Measurements from ENCODE around the gene CFAP410. TPM values are rescaled to one million over a fixed set of nuclear protein-coding genes. Genes with fewer than 3 reads are reported as not detected.
"Not testable (repeated sequence)": the region's sequence is repeated elsewhere in the genome, so short reads cannot be mapped to it uniquely, and the experiment has no call there.

Gene CFAP410
- total RNA-seq, 1 donor from 2014 or later: 14.2 TPM

DNA sequence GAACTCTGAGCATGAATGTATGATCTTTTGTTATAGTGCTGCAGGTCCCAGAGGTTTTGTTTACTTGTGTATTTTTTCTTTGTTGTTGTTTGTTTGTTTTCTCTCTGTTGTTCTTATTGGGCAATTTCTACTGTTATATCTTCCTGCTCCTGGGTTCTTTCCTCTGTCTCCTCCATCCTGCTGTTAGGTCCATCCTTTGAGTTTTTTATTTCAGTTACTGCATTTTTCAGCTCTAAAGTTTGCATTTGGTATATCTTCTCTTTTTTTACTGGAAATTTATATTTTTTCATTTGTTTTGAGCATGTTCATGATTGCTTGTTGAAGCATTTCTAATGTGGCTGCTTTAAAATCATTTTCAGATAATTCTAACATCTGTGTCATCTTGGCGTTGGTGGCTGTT is 24.1 kb upstream of the CFAP410 start:
- H3K27me3 Mint-ChIP-seq (ENCODE audit: low read depth): peaks cover 2% of the 10 kb centered on the region
- no peak for DNase-seq (ENCODE audit: low spot score)
- peaks cover 10% of the 10 kb centered on the region for H3K9me3 Mint-ChIP-seq (ENCODE audit: low read depth)
- no peaks in the 10 kb centered on the region for H3K4me1 Mint-ChIP-seq (ENCODE audit: low read depth)
- no peak overlapping the region for H3K4me3 Mint-ChIP-seq (ENCODE audit: unreplicated experiment)
- TF ChIP-seq, protein P1, sequence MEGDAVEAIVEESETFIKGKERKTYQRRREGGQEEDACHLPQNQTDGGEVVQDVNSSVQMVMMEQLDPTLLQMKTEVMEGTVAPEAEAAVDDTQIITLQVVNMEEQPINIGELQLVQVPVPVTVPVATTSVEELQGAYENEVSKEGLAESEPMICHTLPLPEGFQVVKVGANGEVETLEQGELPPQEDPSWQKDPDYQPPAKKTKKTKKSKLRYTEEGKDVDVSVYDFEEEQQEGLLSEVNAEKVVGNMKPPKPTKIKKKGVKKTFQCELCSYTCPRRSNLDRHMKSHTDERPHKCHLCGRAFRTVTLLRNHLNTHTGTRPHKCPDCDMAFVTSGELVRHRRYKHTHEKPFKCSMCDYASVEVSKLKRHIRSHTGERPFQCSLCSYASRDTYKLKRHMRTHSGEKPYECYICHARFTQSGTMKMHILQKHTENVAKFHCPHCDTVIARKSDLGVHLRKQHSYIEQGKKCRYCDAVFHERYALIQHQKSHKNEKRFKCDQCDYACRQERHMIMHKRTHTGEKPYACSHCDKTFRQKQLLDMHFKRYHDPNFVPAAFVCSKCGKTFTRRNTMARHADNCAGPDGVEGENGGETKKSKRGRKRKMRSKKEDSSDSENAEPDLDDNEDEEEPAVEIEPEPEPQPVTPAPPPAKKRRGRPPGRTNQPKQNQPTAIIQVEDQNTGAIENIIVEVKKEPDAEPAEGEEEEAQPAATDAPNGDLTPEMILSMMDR (IDR thresholded peaks at IDR 0.05): no peak
- H3K27ac Mint-ChIP-seq (ENCODE audit: unreplicated experiment): no peak overlapping the region
- no peaks in the 10 kb centered on the region for H3K36me3 Mint-ChIP-seq (ENCODE audit: low read depth)

DNA sequence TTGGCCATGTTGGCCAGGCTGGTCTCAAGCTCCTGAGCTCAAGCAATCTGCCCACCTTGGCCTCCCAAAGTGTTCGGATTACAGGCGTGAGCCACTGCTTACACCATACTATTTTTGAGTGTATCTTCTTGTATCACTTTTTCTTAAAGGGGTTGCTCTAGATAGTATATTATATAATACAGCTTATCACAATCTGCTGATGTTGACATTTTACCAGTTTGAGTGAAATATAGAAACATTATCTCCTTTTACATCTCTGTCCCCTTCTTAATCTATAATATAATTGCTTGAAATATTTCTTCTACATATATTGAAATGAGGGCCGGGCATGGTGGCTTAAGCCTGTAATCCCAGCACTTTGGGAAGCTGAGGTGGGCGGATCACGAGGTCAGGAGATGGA is 22.7 kb upstream of the CFAP410 start:
- H3K27me3 Mint-ChIP-seq (ENCODE audit: low read depth); H3K4me3 Mint-ChIP-seq (ENCODE audit: unreplicated experiment); H3K9me3 Mint-ChIP-seq (ENCODE audit: low read depth); H3K27ac Mint-ChIP-seq (ENCODE audit: unreplicated experiment); H3K4me1 Mint-ChIP-seq (ENCODE audit: low read depth); DNase-seq (ENCODE audit: low spot score); H3K36me3 Mint-ChIP-seq (ENCODE audit: low read depth): not testable (repeated sequence)

DNA sequence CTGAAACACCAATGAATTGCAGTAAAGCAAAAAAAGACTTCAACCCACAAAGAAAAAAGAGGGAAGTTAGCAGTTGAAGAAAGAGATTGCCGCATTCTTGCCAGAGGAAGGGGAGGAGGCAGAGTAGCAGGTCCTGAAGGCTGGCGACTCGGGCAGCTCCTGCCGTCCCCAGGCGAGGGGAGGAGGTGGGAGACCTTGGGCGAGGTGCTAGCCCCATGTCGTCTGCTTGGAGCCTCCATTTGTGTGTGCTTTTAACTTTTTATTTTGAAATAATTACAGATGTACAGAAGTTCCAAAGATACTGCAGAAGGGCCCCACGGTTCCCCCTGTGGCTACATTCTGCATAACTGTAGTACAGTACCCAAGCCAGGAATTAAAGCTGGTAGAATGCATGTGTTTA is 21.0 kb upstream of the CFAP410 start:
- no peaks in the 10 kb centered on the region for H3K4me1 Mint-ChIP-seq (ENCODE audit: low read depth)
- DNase-seq (ENCODE audit: low spot score): peak; percentile 50

DNA sequence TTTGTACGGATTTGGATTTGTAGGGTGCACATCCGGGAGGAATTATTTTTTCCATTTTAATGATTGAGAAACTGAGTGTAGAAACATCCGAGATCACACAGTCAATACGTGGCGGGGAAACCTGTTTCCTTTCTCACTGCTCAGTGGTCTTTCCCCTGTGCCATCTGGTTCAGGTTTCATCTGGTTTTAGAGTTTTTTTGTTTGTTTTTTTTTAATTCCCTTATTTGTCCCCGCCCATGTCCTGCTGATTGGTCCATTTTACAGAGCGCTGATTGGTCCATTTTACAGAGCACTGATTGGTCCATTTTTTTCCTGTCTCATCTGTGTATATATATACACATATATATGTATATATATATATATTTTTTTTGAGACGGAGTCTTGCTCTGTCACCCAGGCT is 20.2 kb upstream of the CFAP410 start:
- Mint-ChIP-seq H3K27ac (ENCODE audit: unreplicated experiment) (no peak overlapping the region), H3K4me3 (ENCODE audit: unreplicated experiment) (no peak overlapping the region), H3K9me3 (ENCODE audit: low read depth) (peaks cover 10% of the 10 kb centered on the region), H3K36me3 (ENCODE audit: low read depth) (no peaks in the 10 kb centered on the region), H3K27me3 (ENCODE audit: low read depth) (peaks cover 9% of the 10 kb centered on the region), H3K4me1 (ENCODE audit: low read depth) (no peaks in the 10 kb centered on the region)
- TF ChIP-seq, protein P1 (IDR thresholded peaks at IDR 0.05): no peak
- DNase-seq (ENCODE audit: low spot score): no peak

More for the DNA sequence above, 21.0 kb upstream of the CFAP410 start:
- no peaks in the 10 kb centered on the region for H3K36me3 Mint-ChIP-seq (ENCODE audit: low read depth)
- H3K4me3 Mint-ChIP-seq (ENCODE audit: unreplicated experiment): no peak overlapping the region
- H3K9me3 Mint-ChIP-seq (ENCODE audit: low read depth): peaks cover 10% of the 10 kb centered on the region
- no peak overlapping the region for H3K27ac Mint-ChIP-seq (ENCODE audit: unreplicated experiment)
- TF ChIP-seq, protein P1 (IDR thresholded peaks at IDR 0.05): peak; percentile 43
- H3K27me3 Mint-ChIP-seq (ENCODE audit: low read depth): peaks cover 5% of the 10 kb centered on the region

DNA sequence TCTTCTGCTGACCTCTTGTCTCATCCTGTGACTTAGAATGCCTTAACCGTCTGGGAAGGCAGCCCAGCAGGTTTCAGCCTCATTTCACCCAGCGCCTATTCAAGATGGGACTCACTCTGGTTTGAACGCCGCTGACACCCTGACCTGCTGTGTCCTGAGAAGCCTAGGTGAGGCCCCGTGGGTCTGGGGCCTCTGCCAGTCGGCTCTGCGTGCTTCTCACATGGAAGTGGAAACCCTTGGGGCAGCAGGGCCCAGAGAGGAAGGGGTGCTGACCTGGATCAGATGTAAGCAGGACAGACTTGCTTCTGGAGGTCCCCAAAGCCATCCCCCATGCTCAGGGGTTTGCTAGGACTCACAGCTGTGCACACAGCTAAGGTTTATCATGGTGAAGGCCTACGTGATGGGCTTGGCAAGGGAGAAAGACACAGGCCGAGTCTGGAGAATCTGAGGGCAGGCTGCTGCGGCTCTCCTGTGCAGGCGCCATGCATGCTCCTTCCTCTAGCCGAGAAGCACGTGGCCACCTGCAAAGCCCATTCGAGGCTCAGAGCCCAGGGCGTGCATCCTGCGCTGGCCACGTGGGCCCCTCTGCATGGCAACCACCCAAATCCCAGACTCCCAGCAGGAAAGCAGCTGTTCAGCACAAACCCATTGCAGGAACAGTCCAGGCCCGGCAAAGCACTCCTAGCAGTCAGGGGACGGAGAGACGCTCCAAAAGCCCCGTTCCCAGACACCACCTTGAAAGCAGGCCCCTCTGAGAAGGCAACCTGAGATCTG is 18.1 kb upstream of the CFAP410 start:
- no peak overlapping the region for H3K27ac Mint-ChIP-seq (ENCODE audit: unreplicated experiment)
- H3K27me3 Mint-ChIP-seq (ENCODE audit: low read depth): peaks cover 21% of the 10 kb centered on the region
- H3K4me1 Mint-ChIP-seq (ENCODE audit: low read depth): no peaks in the 10 kb centered on the region
- no peaks in the 10 kb centered on the region for H3K36me3 Mint-ChIP-seq (ENCODE audit: low read depth)
- TF ChIP-seq, protein P1 (IDR thresholded peaks at IDR 0.05): no peak
- H3K4me3 Mint-ChIP-seq (ENCODE audit: unreplicated experiment): no peak overlapping the region
- DNase-seq (ENCODE audit: low spot score): no peak
- no peaks in the 10 kb centered on the region for H3K9me3 Mint-ChIP-seq (ENCODE audit: low read depth)

DNA sequence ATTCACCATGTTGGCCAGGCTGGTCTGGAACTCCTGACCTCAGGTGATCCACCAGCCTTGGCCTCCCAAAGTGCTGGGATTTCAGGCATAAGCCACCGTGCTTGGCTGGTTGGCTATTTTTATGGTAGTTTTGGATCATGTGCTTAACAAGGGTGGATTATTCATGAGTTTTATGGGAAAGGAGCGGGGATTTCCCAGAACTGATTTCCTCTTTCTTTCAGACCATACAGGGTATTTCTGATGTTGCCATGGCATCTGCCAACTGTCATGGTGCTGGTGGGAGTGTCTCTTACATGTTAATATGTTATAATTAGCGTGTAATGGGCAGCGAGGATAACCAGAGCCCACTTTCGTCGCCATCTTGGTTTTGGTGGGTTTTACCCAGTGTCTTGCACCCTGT is 17.4 kb upstream of the CFAP410 start:
- TF ChIP-seq, protein P1 (IDR thresholded peaks at IDR 0.05): no peak
- no peaks in the 10 kb centered on the region for H3K36me3 Mint-ChIP-seq (ENCODE audit: low read depth)
- H3K4me3 Mint-ChIP-seq (ENCODE audit: unreplicated experiment): no peak overlapping the region
- no peaks in the 10 kb centered on the region for H3K4me1 Mint-ChIP-seq (ENCODE audit: low read depth)
- peaks cover 22% of the 10 kb centered on the region for H3K27me3 Mint-ChIP-seq (ENCODE audit: low read depth)
- H3K27ac Mint-ChIP-seq (ENCODE audit: unreplicated experiment): no peak overlapping the region
- no peaks in the 10 kb centered on the region for H3K9me3 Mint-ChIP-seq (ENCODE audit: low read depth)
- no peak for DNase-seq (ENCODE audit: low spot score)

Measured in chondrocyte (in vitro differentiated cells).